ENCODE results near the gene DLG5. TPM values are rescaled to one million over a fixed set of nuclear protein-coding genes. Genes with fewer than 3 reads are reported as not detected.

DLG5 gene
- total RNA-seq, 1 experiment from 2014 or later: 81.7 TPM

GRCh38 chr10:77922055-77922454, 4.5 kb downstream of the DLG5 start:
- Histone ChIP-seq H4K20me1 (ENCODE audit: insufficient read depth) (peaks cover 20% of the 10 kb centered on the region), H3K9me2 (ENCODE audit: insufficient read depth) (no peaks in the 10 kb centered on the region), H3K4me2 (peak overlapping the region; percentile 26), H3K36me3 (ENCODE audit: low read depth) (no peaks in the 10 kb centered on the region), H3F3A (ENCODE audit: insufficient read depth, low read depth) (peaks cover 16% of the 10 kb centered on the region; the same call in 1 of the 2 replicates), H3K27me3 (ENCODE audit: insufficient read depth, low read depth) (no peaks in the 10 kb centered on the region), H2AFZ (no peak overlapping the region), H3K79me2 (ENCODE audit: low read depth) (peaks cover 89% of the 10 kb centered on the region), H3K4me1 (replicated peaks; ENCODE audit: insufficient read depth) (peaks cover 57% of the 10 kb centered on the region), H3K9me3 (ENCODE audit: insufficient read depth, low read depth) (no peaks in the 10 kb centered on the region), H3K27ac (peak overlapping the region; percentile 16; the same call in 1 of the 2 replicates), H3K4me3 (no peak overlapping the region)
- no peak for DNase-seq
- no peak for TF ChIP-seq EZH2 (IDR thresholded peaks at IDR 0.05; ENCODE audit: low read depth)
- no peak for TF ChIP-seq CTCF (conservative IDR thresholded peaks at IDR 0.05)
- ChIA-PET CTCF (no interaction called here), POLR2A (ENCODE audit: unreplicated experiment) (no interaction called here)
- no TSS peak for BruUV-seq (replicated peaks)
- intact Hi-C loops (cut with micrococcal nuclease; ENCODE audit: unreplicated experiment): no loop called here

GRCh38 chr10:77921395-77921794, 5.2 kb downstream of the DLG5 start:
- intact Hi-C loops (cut with micrococcal nuclease; ENCODE audit: unreplicated experiment): no loop called here
- no peak for TF ChIP-seq EZH2 (IDR thresholded peaks at IDR 0.05; ENCODE audit: low read depth)
- TF ChIP-seq CTCF (conservative IDR thresholded peaks at IDR 0.05): no peak
- Histone ChIP-seq H3F3A (ENCODE audit: insufficient read depth, low read depth) (peaks cover 16% of the 10 kb centered on the region; the same call in 1 of the 2 replicates), H3K4me1 (replicated peaks; ENCODE audit: insufficient read depth) (peaks cover 57% of the 10 kb centered on the region), H2AFZ (no peak overlapping the region), H3K36me3 (ENCODE audit: low read depth) (no peaks in the 10 kb centered on the region), H3K27ac (no peak overlapping the region), H3K27me3 (ENCODE audit: insufficient read depth, low read depth) (no peaks in the 10 kb centered on the region), H4K20me1 (ENCODE audit: insufficient read depth) (peaks cover 20% of the 10 kb centered on the region), H3K9me2 (ENCODE audit: insufficient read depth) (no peaks in the 10 kb centered on the region), H3K4me2 (no peak overlapping the region), H3K79me2 (ENCODE audit: low read depth) (peaks cover 94% of the 10 kb centered on the region), H3K4me3 (no peak overlapping the region), H3K9me3 (ENCODE audit: insufficient read depth, low read depth) (no peaks in the 10 kb centered on the region)
- DNase-seq: no peak
- no TSS peak for BruUV-seq (replicated peaks)
- ChIA-PET POLR2A (ENCODE audit: unreplicated experiment) (interaction anchor here (0.7 kb wide), 1 partner anchor 10 kb away, joined by 4 read pairs; no protein-coding TSS in a partner anchor), CTCF (interaction anchor here (0.6 to 0.8 kb wide), 2 partner anchors 30 to 74 kb away, joined by 3 to 4 read pairs; no protein-coding TSS in a partner anchor)

GRCh38 chr10:77920495-77920894, 6.1 kb downstream of the DLG5 start:
- CTCF ChIA-PET: interaction anchor here (0.8 kb wide), 1 partner anchor 73 kb away, joined by 3 read pairs; no protein-coding TSS in a partner anchor
- Histone ChIP-seq H2AFZ (no peak overlapping the region), H3K79me2 (ENCODE audit: low read depth) (peaks cover 97% of the 10 kb centered on the region), H4K20me1 (ENCODE audit: insufficient read depth) (peaks cover 20% of the 10 kb centered on the region), H3K4me3 (no peak overlapping the region), H3K27ac (no peak overlapping the region), H3K4me1 (replicated peaks; ENCODE audit: insufficient read depth) (peaks cover 57% of the 10 kb centered on the region), H3K27me3 (ENCODE audit: insufficient read depth, low read depth) (no peaks in the 10 kb centered on the region), H3F3A (ENCODE audit: insufficient read depth, low read depth) (peaks cover 16% of the 10 kb centered on the region; the same call in 1 of the 2 replicates), H3K9me3 (ENCODE audit: insufficient read depth, low read depth) (no peaks in the 10 kb centered on the region), H3K9me2 (ENCODE audit: insufficient read depth) (no peaks in the 10 kb centered on the region), H3K4me2 (no peak overlapping the region), H3K36me3 (ENCODE audit: low read depth) (no peaks in the 10 kb centered on the region)
- BruUV-seq (replicated peaks): no TSS peak
- no peak for DNase-seq
- intact Hi-C loops (cut with micrococcal nuclease; ENCODE audit: unreplicated experiment): no loop called here
- no peak for TF ChIP-seq CTCF (conservative IDR thresholded peaks at IDR 0.05)
- TF ChIP-seq EZH2 (IDR thresholded peaks at IDR 0.05; ENCODE audit: low read depth): no peak
- POLR2A ChIA-PET (ENCODE audit: unreplicated experiment): interaction anchor here (0.6 kb wide), 1 partner anchor 10 kb away, joined by 4 read pairs; no protein-coding TSS in a partner anchor

All from PC-9 (cell line).